NCI-H2171 (cell line): ENCODE measurements around the gene KATNAL1.

Experiments used
- DNase-seq: peaks from one replicate; lab custom pipeline; 2025; lab: John Stamatoyannopoulos, UW

Gene KATNAL1

DNA sequence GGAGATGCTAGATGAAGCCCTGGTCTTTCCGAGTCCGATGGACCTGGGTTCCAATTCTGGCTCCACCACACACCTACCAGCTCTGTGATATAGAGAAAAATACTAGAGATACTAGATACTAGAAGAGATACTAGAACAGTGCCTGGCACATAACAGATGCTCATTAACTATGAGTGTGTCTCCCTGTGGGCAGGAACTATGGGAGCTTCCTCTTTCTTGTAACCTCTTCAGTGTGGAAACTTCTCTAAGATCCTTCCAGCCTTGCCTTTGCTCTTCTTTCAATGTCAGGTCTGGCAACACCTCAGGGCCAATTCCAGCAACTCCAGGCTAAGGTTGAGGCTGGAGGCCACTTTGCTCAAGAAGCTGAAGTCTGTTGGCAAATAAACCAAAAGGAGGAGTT is 143.9 kb downstream of the KATNAL1 start:
- no peak for DNase-seq

DNA sequence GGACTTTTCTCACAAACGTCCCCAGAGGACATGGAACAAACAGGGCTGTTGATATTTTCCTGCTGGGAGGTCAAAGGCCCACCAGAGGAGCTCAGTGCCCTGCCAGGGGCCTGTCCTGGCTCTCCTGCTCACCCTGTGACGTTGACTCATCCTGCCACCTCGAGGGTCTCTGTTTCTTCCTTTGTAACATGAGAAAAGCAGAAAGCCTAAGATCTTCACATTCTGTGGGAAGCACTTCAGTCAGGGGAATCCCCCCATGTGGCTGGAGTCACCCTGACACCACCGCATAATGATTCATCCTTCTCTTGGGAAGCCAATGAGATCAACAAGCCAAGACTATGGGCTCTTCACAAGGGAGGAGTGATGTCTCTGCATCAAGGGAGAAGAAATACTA is 147.9 kb downstream of the KATNAL1 start:
- no peak for DNase-seq

DNA sequence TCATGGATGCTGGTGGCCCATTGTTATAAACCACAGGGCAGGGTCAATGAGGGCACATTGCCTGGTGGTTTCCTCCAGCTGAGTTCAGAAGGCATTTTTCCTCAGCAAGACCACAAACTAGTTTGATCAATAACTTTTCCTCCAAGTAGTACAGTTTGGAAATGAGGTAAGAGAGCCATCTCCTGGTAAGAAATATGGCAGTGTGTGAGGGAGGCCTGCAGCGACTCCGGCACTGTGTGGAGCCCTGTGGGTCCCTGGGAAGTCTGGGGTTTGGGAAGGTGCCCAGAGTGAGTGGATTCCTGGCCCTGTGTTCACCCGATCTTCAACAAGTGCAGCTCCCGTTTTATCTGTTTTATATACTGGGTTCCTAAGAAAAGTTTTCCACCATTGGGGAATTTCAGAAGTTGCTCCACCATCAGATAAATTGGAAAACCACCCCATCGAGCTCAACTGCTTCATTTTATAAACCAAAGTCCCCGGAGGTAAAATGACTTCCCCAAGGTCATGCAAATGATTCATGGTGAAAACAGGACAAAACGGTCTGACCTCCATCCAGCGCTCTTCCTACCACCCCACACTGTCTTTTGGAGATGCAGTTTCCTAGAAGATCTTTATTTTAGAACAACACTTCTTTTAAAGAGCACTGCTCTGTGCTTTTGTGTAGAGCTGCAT is 148.4 kb downstream of the KATNAL1 start:
- no peak for DNase-seq

DNA sequence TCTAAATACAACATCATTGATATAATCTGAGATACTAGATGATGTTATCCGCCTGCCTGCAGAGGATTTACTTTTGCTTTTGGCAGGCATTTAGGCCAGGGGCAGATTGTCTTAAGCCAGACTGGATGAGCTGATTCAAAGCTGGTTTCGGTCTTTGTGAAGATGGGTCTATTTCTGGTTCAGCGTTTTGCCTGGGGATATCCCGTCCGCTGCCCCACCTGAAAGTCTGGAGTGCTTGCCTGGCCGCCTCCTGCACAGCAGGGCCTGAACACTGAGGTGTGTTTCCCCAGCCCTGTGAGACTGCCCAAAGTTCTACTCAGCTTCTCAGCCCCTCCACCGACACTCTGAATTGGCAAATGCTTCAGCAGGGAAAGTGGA is 149.7 kb downstream of the KATNAL1 start:
- no peak for DNase-seq

DNA sequence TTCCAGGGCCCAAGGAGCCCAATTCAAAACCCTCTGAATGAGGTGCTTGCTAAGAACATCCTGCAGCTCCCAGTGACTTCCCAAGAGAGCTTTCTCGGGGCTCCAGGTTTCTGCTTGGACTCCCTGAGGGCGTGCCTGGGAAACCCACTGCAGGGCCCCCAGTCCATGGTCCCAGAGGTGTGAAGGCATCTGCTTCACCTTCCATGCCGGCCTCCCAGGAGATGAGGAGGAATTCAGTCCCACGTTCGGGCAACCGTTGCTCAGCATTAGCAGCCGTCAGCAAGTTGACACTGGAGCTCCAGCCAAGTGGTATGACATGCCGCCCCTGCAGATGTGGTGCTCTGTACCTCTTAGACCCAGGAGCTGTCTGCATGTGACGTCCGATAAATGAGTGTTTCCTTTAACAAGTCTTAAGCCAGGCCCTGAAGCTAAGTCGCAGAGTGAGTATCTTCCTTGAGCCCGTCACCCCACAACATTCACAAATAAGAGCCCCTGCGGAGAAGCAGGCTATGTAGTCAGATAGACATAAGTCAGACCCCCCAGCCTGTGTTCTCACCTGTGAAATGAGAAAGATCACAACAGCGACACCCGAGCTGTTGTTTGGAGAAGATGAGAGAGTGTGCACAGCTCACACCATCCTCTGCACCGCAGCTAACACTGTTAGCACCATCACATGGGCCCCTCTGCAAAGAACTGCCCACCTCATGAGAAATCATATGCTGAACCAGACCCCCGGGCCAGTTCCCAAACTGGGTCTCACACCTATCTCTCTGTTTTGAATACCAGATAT is 150.3 kb downstream of the KATNAL1 start:
- no peak for DNase-seq

DNA sequence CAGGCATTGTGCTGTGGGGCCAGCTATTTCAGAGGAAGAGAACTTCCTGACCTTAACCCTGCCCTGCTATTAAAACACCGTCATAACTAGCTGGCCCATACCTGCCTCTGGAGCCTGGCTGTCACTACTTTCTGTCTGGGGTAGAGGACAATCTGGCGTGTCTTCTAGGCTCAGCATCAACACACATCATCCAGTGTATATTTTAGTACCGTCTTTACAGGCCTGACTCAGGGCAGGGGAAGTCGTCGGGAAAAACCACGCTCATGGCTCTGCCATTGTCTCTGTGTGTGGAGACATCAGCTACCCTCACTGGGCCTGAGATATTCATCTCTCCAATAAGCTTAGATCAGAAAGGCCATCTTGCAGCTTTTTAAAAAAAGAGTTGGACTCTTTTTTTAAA is 151.1 kb downstream of the KATNAL1 start:
- no peak for DNase-seq

DNA sequence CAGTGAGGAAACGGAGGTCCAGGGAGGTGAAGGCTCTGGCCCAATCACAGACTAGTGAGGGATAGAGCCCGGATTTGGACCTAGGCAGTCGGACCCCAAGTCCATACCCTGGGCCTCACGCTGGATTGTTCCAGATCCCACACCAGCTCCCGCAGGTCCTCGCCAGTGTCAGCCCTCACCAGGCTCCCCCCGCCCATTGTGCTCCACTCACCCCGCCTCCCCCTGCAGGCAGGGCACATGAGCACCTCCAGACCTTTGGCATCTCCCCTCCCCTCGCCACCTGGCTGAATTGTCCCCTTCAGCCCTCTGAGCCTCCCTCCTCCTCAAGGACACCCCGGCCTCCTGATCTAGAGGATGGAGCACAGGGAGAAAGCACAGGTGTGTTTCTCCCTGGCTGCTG is 152.4 kb downstream of the KATNAL1 start:
- DNase-seq = no peak

DNA sequence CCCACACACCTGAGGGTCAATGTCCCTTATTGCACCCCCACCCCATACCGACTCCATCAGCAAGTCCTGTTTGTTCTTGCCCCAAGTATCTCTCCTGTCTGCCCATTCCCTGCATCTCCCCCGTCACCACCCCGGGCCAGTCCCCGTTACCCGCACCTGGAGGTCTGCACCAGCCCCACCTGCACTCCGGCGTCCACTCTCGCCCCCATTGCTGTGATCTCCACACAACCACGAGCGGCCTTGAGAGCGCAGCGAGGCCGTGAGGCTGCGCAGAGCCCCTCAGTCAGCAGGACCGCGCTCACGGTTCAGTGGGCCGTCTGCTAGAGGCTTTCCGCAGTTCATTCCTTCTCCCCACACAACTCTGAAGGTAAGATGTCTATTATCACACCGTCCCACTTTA is 152.8 kb downstream of the KATNAL1 start:
- no peak for DNase-seq

DNA sequence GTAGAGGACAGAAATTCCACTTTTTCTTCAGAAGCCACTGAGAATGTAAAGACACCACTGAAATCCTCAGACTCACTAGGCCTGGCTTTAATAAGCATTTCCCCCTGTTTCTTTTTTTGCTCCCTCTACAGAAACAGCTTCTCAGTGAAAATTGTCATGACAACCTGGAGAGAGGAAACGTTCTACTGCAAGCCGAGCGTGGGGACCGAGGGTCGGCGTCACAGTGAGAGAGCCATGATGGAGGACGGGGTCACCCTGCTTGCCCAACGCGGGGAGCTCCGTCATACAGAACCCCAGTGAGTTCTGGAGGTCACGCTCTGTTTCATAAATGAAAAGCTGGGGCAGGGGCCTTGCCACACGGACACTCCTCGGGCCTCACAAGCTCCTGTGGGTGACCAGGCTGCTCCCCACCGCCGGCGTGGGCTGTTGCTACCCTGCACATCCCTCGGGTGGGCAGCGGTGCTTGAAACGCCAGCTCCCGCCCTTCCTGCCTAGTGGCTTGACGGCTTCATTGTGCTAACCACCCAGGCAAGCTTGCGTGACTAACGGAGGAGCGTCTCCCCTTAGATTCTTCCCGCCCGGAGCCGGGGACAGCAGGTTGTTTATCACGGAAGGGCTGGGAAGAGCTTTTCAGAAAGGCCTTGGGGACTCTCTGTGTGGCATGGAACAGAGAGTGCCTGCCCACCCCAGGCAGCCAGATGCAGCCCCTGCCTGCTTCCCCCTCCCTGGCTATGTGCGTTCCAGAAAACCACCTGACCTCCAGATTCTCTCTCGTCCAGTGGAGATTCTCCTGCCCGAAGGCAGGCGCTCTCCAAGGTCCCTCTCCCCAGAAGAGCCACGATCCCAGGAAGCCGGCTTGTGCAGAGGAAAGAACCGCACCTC is 153.6 kb downstream of the KATNAL1 start:
- DNase-seq = no peak
